Keratinocyte (primary cell): ENCODE results near the gene RPS23. TPM values are rescaled to one million over a fixed set of nuclear protein-coding genes. Genes with fewer than 3 reads are reported as not detected.

Experiments
- DNase-seq: peaks from one replicate; pipeline ENCODE4 v3.0.0-alpha.2; 2011; ENCODE audit warnings: low read depth, missing footprints, low spot score
- FAIRE-seq: peaks from 2 replicates; lab custom pipeline; 2011; peaks lifted over from hg19 to GRCh38; lab: Jason Lieb, UNC
- H2AFZ ChIP-seq: 2 replicates; pipeline ENCODE4 v1.6.0; 2012; ENCODE audit warnings: low read length, control low read depth, inconsistent platforms; ENCODE audit not compliant: control insufficient read depth
- H3K27ac ChIP-seq: 2 replicates; pipeline ENCODE4 v1.5.1; 2011; ENCODE audit warnings: low read length; ENCODE audit not compliant: control insufficient read depth, insufficient read depth
- H3K27me3 ChIP-seq: 3 replicates; pipeline ENCODE4 v1.6.0; 2011; ENCODE audit warnings: low read length; ENCODE audit not compliant: control insufficient read depth, insufficient read depth; ENCODE audit errors: extremely low read depth
- H3K36me3 ChIP-seq, 2 experiments: 2 replicates in 1 of 2; 3 replicates in 1 of 2; pipeline ENCODE4 v1.5.1; 2011; ENCODE audit warnings: low read length in 2 of 2, mild to moderate bottlenecking in 1 of 2; ENCODE audit not compliant: control insufficient read depth in 2 of 2, insufficient read depth in 2 of 2; ENCODE audit errors: extremely low read depth in 1 of 2
- H3K4me1 ChIP-seq: 3 replicates; pipeline ENCODE4 v1.5.1; 2011; ENCODE audit warnings: low read length; ENCODE audit not compliant: control insufficient read depth, insufficient read depth; ENCODE audit errors: extremely low read depth
- H3K4me2 ChIP-seq: 3 replicates; pipeline ENCODE4 v1.6.0; 2011; ENCODE audit warnings: low read depth, low read length; ENCODE audit not compliant: control insufficient read depth, insufficient read depth; ENCODE audit errors: extremely low read depth
- H3K4me3 ChIP-seq, 3 experiments: fragments of 200-600 bp in 1 of 3; sonication (generic) in 1 of 3; 2 replicates in 2 of 3; 3 replicates in 1 of 3; pipeline ENCODE4 v1.5.1; 2011 to 2016; ENCODE audit warnings: low read length in 3 of 3, mild to moderate bottlenecking in 3 of 3, control low read depth in 2 of 3, inconsistent platforms in 1 of 3, low read depth in 1 of 3, mixed read lengths in 1 of 3, mixed run types in 1 of 3, moderate library complexity in 1 of 3; ENCODE audit not compliant: control insufficient read depth in 2 of 3, insufficient read depth in 2 of 3; ENCODE audit errors: extremely low read depth in 1 of 3
- H3K79me2 ChIP-seq: 2 replicates; pipeline ENCODE4 v1.6.0; 2012; ENCODE audit warnings: low read length; ENCODE audit not compliant: control insufficient read depth, insufficient read depth
- H3K9ac ChIP-seq: 3 replicates; pipeline ENCODE4 v1.6.0; 2011; ENCODE audit warnings: low read length; ENCODE audit not compliant: control insufficient read depth, insufficient read depth; ENCODE audit errors: extremely low read depth
- H3K9me1 ChIP-seq: 3 replicates; pipeline ENCODE4 v1.6.0; 2011; ENCODE audit warnings: low read length; ENCODE audit not compliant: control insufficient read depth, insufficient read depth; ENCODE audit errors: extremely low read depth
- H3K9me3 ChIP-seq: 2 replicates; pipeline ENCODE4 v1.5.1; 2012; ENCODE audit warnings: low read depth, low read length; ENCODE audit not compliant: control insufficient read depth
- H4K20me1 ChIP-seq: 3 replicates; pipeline ENCODE4 v1.6.0; 2011; ENCODE audit warnings: low read length; ENCODE audit not compliant: control insufficient read depth, insufficient read depth; ENCODE audit errors: extremely low read depth
- EZH2 ChIP-seq: IDR thresholded peaks from one replicate; pipeline ENCODE4 v1.6.1; 2012; ENCODE audit warnings: inconsistent platforms, mild to moderate bottlenecking, low read length, moderate library complexity
- dilution Hi-C: fragments of 300-500 bp; cut with MboI; formaldehyde crosslinking; loops from one replicate; pipeline ENCODE4 v1.7.0; 2020; ENCODE audit warnings: low sequenced_read_pairs; ENCODE audit not compliant: extremely low pct_ligation_motif_present
- polyA plus RNA-seq, 5 experiments: library from polyadenylated mRNA; depleted of rRNA in 3 of 5; stranded (reverse) in 3 of 5; stranded (forward) in 1 of 5; unstranded in 1 of 5; fragments of >200 nt; gene quantifications; 1 replicate in 1 of 5; 2 replicates in 3 of 5; 3 replicates in 1 of 5; pipeline versions ENCODE4 v1.2.1 to v1.2.3, GENCODE V29; 2011 to 2012; ENCODE audit warnings: missing spikeins in 2 of 5, low read depth in 1 of 5, low replicate concordance in 1 of 5
- TF ChIP-seq, protein P1 (sequence below), 3 experiments: IDR thresholded peaks in 1 of 3; conservative IDR thresholded peaks in 1 of 3; optimal IDR thresholded peaks in 1 of 3; 2 replicates in 2 of 3; 3 replicates in 1 of 3; pipeline versions ENCODE3 to v1.5.1; 2011; ENCODE audit warnings: low read length in 3 of 3, mild to moderate bottlenecking in 3 of 3, moderate library complexity in 2 of 3, control low read depth in 1 of 3, inconsistent platforms in 1 of 3; ENCODE audit not compliant: insufficient read depth in 2 of 3; ENCODE audit errors: extremely low read depth in 1 of 3

The RPS23 gene
- polyA plus RNA-seq, 1 donor (not counting 4 experiments of a cell fraction or from before 2014, with no cell fraction given): 2,776 TPM

DNA sequence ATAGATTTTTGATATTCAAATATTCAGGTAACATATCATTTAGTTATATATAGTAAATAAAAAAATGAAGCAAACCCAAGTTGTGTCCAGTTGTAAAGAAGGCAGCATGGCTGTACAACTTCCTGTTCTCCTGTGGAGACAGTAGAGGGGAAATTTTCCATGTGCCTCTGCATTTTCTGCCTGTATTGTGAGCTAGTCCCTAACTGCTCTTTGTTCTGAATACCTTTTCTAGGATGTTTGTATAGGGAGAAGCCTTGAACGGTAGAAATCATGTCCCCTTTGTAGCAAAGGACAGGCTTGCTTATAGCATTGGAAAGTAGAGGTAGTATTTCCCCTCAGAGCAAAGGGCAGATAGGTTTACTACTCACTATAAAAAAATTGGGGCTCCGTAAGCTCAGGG is 13.3 kb upstream of the RPS23 start:
- no peak for DNase-seq
- no peaks in the 10 kb centered on the region for H3K79me2 ChIP-seq
- no peak overlapping the region for H3K9ac ChIP-seq
- H3K4me3 ChIP-seq: no peak overlapping the region
- H3K4me1 ChIP-seq: no peaks in the 10 kb centered on the region
- H3K4me2 ChIP-seq: no peak overlapping the region
- H2AFZ ChIP-seq: no peak overlapping the region
- no peak overlapping the region for H3K27ac ChIP-seq
- TF ChIP-seq EZH2: no peak
- TF ChIP-seq, protein P1, sequence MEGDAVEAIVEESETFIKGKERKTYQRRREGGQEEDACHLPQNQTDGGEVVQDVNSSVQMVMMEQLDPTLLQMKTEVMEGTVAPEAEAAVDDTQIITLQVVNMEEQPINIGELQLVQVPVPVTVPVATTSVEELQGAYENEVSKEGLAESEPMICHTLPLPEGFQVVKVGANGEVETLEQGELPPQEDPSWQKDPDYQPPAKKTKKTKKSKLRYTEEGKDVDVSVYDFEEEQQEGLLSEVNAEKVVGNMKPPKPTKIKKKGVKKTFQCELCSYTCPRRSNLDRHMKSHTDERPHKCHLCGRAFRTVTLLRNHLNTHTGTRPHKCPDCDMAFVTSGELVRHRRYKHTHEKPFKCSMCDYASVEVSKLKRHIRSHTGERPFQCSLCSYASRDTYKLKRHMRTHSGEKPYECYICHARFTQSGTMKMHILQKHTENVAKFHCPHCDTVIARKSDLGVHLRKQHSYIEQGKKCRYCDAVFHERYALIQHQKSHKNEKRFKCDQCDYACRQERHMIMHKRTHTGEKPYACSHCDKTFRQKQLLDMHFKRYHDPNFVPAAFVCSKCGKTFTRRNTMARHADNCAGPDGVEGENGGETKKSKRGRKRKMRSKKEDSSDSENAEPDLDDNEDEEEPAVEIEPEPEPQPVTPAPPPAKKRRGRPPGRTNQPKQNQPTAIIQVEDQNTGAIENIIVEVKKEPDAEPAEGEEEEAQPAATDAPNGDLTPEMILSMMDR (optimal IDR thresholded peaks at IDR 0.05 in 1 of 3, IDR thresholded peaks at IDR 0.05 in 1 of 3, conservative IDR thresholded peaks at IDR 0.05 in 1 of 3; ENCODE audit: extremely low read depth in 1 of 3, insufficient read depth in 2 of 3, low read length in 3 of 3): no peak
- H3K9me1 ChIP-seq: no peaks in the 10 kb centered on the region
- dilution Hi-C loops: no loop called here
- H3K27me3 ChIP-seq: no peaks in the 10 kb centered on the region
- no peaks in the 10 kb centered on the region for H3K36me3 ChIP-seq
- FAIRE-seq: no peak
- H4K20me1 ChIP-seq: no peaks in the 10 kb centered on the region
- H3K9me3 ChIP-seq: no peaks in the 10 kb centered on the region

DNA sequence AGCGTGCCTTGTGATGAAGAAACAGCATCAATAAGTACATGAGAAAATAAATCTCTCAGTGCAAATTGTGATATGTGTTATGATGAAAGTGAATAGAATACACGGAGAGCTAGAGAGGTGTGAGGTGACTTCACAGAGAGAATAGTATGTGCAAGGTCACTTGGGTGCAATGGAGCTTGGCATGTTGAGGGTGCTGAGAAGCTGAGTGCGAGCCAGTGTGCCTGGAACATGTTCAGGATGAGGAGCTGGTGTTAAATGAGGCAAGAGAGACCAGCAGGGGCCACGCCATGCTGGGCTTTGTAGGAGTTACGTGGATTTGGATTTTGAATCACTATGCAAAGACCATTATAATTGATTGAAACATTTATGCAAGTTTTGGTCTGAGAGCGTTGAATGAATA is 12.8 kb upstream of the RPS23 start:
- no peaks in the 10 kb centered on the region for H3K4me1 ChIP-seq
- no peaks in the 10 kb centered on the region for H3K27me3 ChIP-seq
- H3K9me1 ChIP-seq: no peaks in the 10 kb centered on the region
- H3K4me2 ChIP-seq: no peak overlapping the region
- no peaks in the 10 kb centered on the region for H3K79me2 ChIP-seq
- dilution Hi-C loops: no loop called here
- H3K9me3 ChIP-seq: no peaks in the 10 kb centered on the region
- no peak overlapping the region for H3K27ac ChIP-seq
- DNase-seq: no peak
- H3K9ac ChIP-seq: no peak overlapping the region
- no peaks in the 10 kb centered on the region for H3K36me3 ChIP-seq
- TF ChIP-seq EZH2: no peak
- FAIRE-seq: no peak
- no peak overlapping the region for H3K4me3 ChIP-seq
- H4K20me1 ChIP-seq: no peaks in the 10 kb centered on the region
- no peak overlapping the region for H2AFZ ChIP-seq

DNA sequence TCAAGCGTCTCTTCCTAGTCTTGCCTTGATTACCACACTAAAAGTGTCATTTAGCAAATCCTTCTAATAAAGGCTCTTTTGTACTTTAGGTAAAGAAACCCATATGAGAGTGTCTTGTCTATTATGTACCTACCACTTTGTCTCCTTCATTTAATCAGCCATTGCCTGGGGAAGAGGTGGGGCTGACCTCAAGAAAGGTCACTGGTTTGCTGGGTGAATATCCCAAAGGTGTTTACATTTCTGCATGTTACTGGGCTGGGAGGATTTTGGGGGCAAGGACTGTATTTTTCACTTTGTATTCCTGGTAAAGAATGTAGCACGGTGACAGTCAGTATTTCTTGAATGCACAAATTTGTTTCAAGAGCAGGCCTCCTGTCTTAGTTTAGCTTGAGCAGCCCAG is 11.9 kb upstream of the RPS23 start:
- Histone ChIP-seq H3K4me1 (no peaks in the 10 kb centered on the region), H3K9me1 (no peaks in the 10 kb centered on the region), H3K9me3 (no peaks in the 10 kb centered on the region), H4K20me1 (no peaks in the 10 kb centered on the region), H3K4me2 (no peak overlapping the region), H3K79me2 (no peaks in the 10 kb centered on the region), H3K4me3 (no peak overlapping the region), H3K36me3 (no peaks in the 10 kb centered on the region), H3K9ac (no peak overlapping the region), H2AFZ (no peak overlapping the region), H3K27ac (no peak overlapping the region), H3K27me3 (no peaks in the 10 kb centered on the region)
- no peak for FAIRE-seq
- DNase-seq: no peak
- dilution Hi-C loops: no loop called here
- TF ChIP-seq, protein P1 (optimal IDR thresholded peaks at IDR 0.05 in 1 of 3, IDR thresholded peaks at IDR 0.05 in 1 of 3, conservative IDR thresholded peaks at IDR 0.05 in 1 of 3; ENCODE audit: extremely low read depth in 1 of 3, insufficient read depth in 2 of 3, low read length in 3 of 3): no peak
- no peak for TF ChIP-seq EZH2
